DND-41 (cell line): ENCODE data around the gene CCBE1.

Experiments used
- ATAC-seq: fragments of 200-7000 bp; cut with Tn5 transposase; 3 replicates; pipeline ENCODE4 v1.9.1; 2021; ENCODE audit warnings: low read depth; ENCODE audit not compliant: insufficient read depth
- DNase-seq: peaks from one replicate; pipeline ENCODE4 v3.0.0-alpha.2; 2020
- H2AFZ ChIP-seq: 2 replicates; pipeline ENCODE4 v1.6.0; 2012; ENCODE audit warnings: low read depth, low read length
- H3K27ac ChIP-seq: 2 replicates; pipeline ENCODE4 v1.5.1; 2012; ENCODE audit warnings: low read length, inconsistent platforms
- H3K27me3 ChIP-seq: fragments of 200-600 bp; sonication (generic); 2 replicates; pipeline ENCODE4 v1.6.0; 2012; ENCODE audit warnings: low read length, mild to moderate bottlenecking, inconsistent platforms; ENCODE audit not compliant: insufficient read depth, poor library complexity
- H3K36me3 ChIP-seq: 2 replicates; pipeline ENCODE4 v1.5.1; 2012; ENCODE audit warnings: low read length, inconsistent platforms; ENCODE audit not compliant: insufficient read depth
- H3K4me1 ChIP-seq: 2 replicates; pipeline ENCODE4 v1.5.1; 2012; ENCODE audit warnings: mild to moderate bottlenecking, low read length; ENCODE audit not compliant: insufficient read depth
- H3K4me2 ChIP-seq: 2 replicates; pipeline ENCODE4 v1.6.0; 2012; ENCODE audit warnings: mild to moderate bottlenecking, moderate library complexity, low read length, inconsistent platforms; ENCODE audit not compliant: insufficient read depth
- H3K4me3 ChIP-seq, 2 experiments: fragments of 200-600 bp in 1 of 2; shearing (Covaris generic) in 1 of 2; 2 replicates each; pipeline ENCODE4 v1.5.1; 2012 to 2016; ENCODE audit warnings: inconsistent platforms in 2 of 2, low read length in 2 of 2, mild to moderate bottlenecking in 2 of 2, low read depth in 1 of 2, moderate library complexity in 1 of 2
- H3K79me2 ChIP-seq: 2 replicates; pipeline ENCODE4 v1.6.0; 2012; ENCODE audit warnings: low read length, inconsistent platforms; ENCODE audit not compliant: insufficient read depth
- H3K9ac ChIP-seq: 2 replicates; pipeline ENCODE4 v1.6.0; 2012; ENCODE audit warnings: low read depth, mild to moderate bottlenecking, inconsistent platforms, low read length, moderate library complexity
- H3K9me3 ChIP-seq: 2 replicates; pipeline ENCODE4 v1.5.1; 2012; ENCODE audit warnings: low read length, moderate library complexity, mild to moderate bottlenecking, inconsistent platforms; ENCODE audit not compliant: insufficient read depth, severe bottlenecking
- H4K20me1 ChIP-seq: 2 replicates; pipeline ENCODE4 v1.6.0; 2012; ENCODE audit warnings: low read length; ENCODE audit not compliant: insufficient read depth
- CTCF ChIP-seq: IDR thresholded peaks from 2 replicates; pipeline ENCODE4 v1.5.1; 2012; ENCODE audit warnings: borderline replicate concordance, low read length, moderate library complexity, mild to moderate bottlenecking; ENCODE audit not compliant: poor library complexity, severe bottlenecking; ENCODE audit errors: extremely low read depth
- EZH2 ChIP-seq: IDR thresholded peaks from 3 replicates; pipeline ENCODE4 v1.6.1; 2012; ENCODE audit warnings: borderline replicate concordance, low read depth, mild to moderate bottlenecking, moderate library complexity, low read length, inconsistent platforms; ENCODE audit not compliant: severe bottlenecking

CCBE1 gene

GRCh38 chr18:59690186-59690982 is 6.8 kb downstream of the CCBE1 start:
- ATAC-seq (peak; percentile 84), DNase-seq (peak; percentile 85)
- peak overlapping the region; percentile 54 for H3K4me2 ChIP-seq
- H3K36me3 ChIP-seq: no peaks in the 10 kb centered on the region
- H3K4me3 ChIP-seq: 0 out of 4 replicates have a peak overlapping the region, but pooled peaks of 1 of the 2 experiments have one; percentile 29
- TF ChIP-seq EZH2: no peak
- TF ChIP-seq CTCF: no peak
- H2AFZ ChIP-seq: no peak overlapping the region
- peak overlapping the region; percentile 30; the same call in 1 of the 2 replicates for H3K9ac ChIP-seq
- no peaks in the 10 kb centered on the region for H4K20me1 ChIP-seq
- peaks cover 74% of the 10 kb centered on the region for H3K4me1 ChIP-seq
- H3K9me3 ChIP-seq: no peaks in the 10 kb centered on the region
- no peaks in the 10 kb centered on the region for H3K79me2 ChIP-seq
- no peaks in the 10 kb centered on the region for H3K27me3 ChIP-seq
- H3K27ac ChIP-seq: peak overlapping the region; percentile 84

GRCh38 chr18:59689756-59690155 is 7.5 kb downstream of the CCBE1 start:
- H3K9me3 ChIP-seq: no peaks in the 10 kb centered on the region
- H3K4me1 ChIP-seq: peaks cover 77% of the 10 kb centered on the region
- H3K36me3 ChIP-seq: no peaks in the 10 kb centered on the region
- peak overlapping the region; percentile 30; the same call in 1 of the 2 replicates for H3K9ac ChIP-seq
- TF ChIP-seq CTCF: no peak
- no peak for TF ChIP-seq EZH2
- peak; percentile 18 for DNase-seq
- H3K4me3 ChIP-seq: no peak overlapping the region
- peak overlapping the region; percentile 82 for H3K27ac ChIP-seq
- H3K4me2 ChIP-seq: peak overlapping the region; percentile 54; the same call in 1 of the 2 replicates
- H4K20me1 ChIP-seq: no peaks in the 10 kb centered on the region
- H3K27me3 ChIP-seq: no peaks in the 10 kb centered on the region
- H2AFZ ChIP-seq: no peak overlapping the region
- no peaks in the 10 kb centered on the region for H3K79me2 ChIP-seq
- ATAC-seq: no peak

- Histone ChIP-seq H3K4me3 (no peak overlapping the region), H3K9me3 (no peaks in the 10 kb centered on the region), H2AFZ (no peak overlapping the region), H3K9ac (no peak overlapping the region), H3K4me2 (peak overlapping the region; percentile 30; the same call in 1 of the 2 replicates), H4K20me1 (no peaks in the 10 kb centered on the region), H3K27me3 (no peaks in the 10 kb centered on the region), H3K27ac (peak overlapping the region; percentile 47), H3K36me3 (no peaks in the 10 kb centered on the region), H3K4me1 (peaks cover 62% of the 10 kb centered on the region), H3K79me2 (no peaks in the 10 kb centered on the region)
- ATAC-seq: peak; percentile 76
- DNase-seq: peak; percentile 83
- TF ChIP-seq CTCF (no peak), EZH2 (no peak)
Observed at GRCh38 chr18:59686260-59686659, 11.0 kb downstream of the CCBE1 start.
